ENCODE data around the gene COX11. TPM values are rescaled to one million over a fixed set of nuclear protein-coding genes. Genes with fewer than 3 reads are reported as not detected.
A peak's percentile ranks its signal among the peaks of the same experiment; 100 is the strongest.

The COX11 gene
- total RNA-seq, 1 donor from 2014 or later, result 68.7 TPM

DNA sequence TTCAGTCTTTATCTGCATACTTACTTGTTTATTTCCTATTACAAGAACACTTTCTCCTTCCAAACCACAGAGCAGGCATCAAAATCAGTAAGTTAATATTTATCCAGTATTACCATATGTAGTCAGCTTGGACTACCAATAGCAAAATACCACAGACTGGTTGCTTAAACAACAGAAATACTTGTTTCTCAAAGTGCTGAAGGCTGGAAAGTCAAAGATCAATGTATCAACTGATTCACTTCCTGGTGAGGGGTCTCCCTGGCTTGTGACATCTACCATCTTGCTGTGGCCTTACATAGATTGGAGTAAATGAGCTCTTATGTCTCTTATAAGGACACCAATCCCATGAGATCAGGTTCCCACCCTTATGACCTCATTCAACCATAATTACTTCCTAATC is 2.7 kb upstream of the COX11 start:
- Histone ChIP-seq H3K9me3 (ENCODE audit: low read depth) (no peaks in the 10 kb centered on the region), H4K20me1 (ENCODE audit: low read depth) (no peaks in the 10 kb centered on the region), H3K36me3 (no peaks in the 10 kb centered on the region), H3F3A (ENCODE audit: low read depth) (no peaks in the 10 kb centered on the region), H3K27me3 (no peaks in the 10 kb centered on the region), H3K4me1 (peaks cover 12% of the 10 kb centered on the region), H3K4me2 (no peak overlapping the region), H3K4me3 (no peak overlapping the region), H2AFZ (replicated peaks) (no peak overlapping the region), H3K79me2 (ENCODE audit: low read depth) (peaks cover 95% of the 10 kb centered on the region), H3K27ac (no peak overlapping the region), H3K9ac (no peak overlapping the region)
- H3K4me1 Mint-ChIP-seq, result peaks cover 10% of the 10 kb centered on the region
- H3K27ac Mint-ChIP-seq, result no peak overlapping the region
- H3K4me3 Mint-ChIP-seq, result no peak overlapping the region
- no peaks in the 10 kb centered on the region for H3K27me3 Mint-ChIP-seq (ENCODE audit: insufficient read depth, low read depth)
- H3K9me3 Mint-ChIP-seq, result peaks cover 5% of the 10 kb centered on the region
- H3K36me3 Mint-ChIP-seq, result peaks cover 9% of the 10 kb centered on the region
- no peak for DNase-seq (ENCODE audit: low spot score)
- TF ChIP-seq EZH2 (IDR thresholded peaks at IDR 0.05) (no peak), EZH2phosphoT487 (IDR thresholded peaks at IDR 0.05) (no peak), CTCF (IDR thresholded peaks at IDR 0.05) (no peak)

DNA sequence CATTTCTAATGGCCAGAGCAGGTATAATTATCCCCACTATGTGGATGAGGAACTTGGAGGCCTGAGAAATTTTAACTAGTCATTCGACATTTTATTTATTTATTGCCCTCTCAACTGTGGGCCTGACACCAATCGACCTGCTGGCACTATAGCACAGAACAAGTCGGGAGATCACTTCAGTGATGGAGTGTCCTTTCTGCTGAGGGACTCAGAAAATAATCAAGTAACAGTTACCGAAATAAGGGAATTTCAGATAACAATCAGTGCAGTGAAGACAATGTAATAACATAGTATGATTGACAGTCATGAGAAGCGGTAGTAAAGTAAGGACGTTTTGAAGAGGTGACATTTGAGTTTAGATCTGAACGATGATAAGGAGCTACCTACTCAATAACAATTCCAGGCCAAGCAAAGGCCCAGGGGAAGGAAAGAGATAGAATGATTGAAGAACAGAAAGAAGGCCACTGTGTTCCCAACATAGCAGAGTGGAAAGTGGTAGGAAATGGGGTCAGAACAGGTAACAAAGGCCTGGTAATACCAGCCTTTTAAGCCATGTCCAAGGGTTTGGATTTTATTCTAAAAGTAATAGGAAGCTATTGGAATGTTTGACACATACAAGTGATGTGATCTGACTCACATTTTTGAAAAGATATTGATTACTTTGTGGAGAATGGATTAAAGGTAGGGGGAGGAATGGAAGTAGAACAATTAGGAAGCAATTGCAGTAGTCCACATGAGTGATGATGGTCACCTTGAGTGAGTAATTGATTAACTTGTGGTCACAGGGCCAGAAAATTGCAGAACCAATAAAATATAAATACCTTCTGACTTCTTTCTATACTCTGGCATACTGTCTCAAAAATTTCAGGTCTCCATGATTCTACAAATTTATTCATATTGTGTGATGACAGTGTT is 1.5 kb upstream of the COX11 start:
- H3K4me1 Mint-ChIP-seq, result peaks cover 17% of the 10 kb centered on the region
- Histone ChIP-seq H3K4me2 (peak overlapping the region; percentile 96), H3K9me3 (ENCODE audit: low read depth) (no peaks in the 10 kb centered on the region), H3F3A (ENCODE audit: low read depth) (no peaks in the 10 kb centered on the region), H4K20me1 (ENCODE audit: low read depth) (no peaks in the 10 kb centered on the region), H3K9ac (peak overlapping the region; percentile 83), H3K36me3 (no peaks in the 10 kb centered on the region), H3K27ac (no peak overlapping the region), H3K4me3 (peak overlapping the region; percentile 90), H2AFZ (replicated peaks) (no peak overlapping the region), H3K27me3 (no peaks in the 10 kb centered on the region), H3K4me1 (peaks cover 12% of the 10 kb centered on the region), H3K79me2 (ENCODE audit: low read depth) (peaks cover 96% of the 10 kb centered on the region)
- no peak overlapping the region for H3K27ac Mint-ChIP-seq
- H3K9me3 Mint-ChIP-seq, result peaks cover 5% of the 10 kb centered on the region
- peaks cover 8% of the 10 kb centered on the region for H3K36me3 Mint-ChIP-seq
- H3K4me3 Mint-ChIP-seq, result no peak overlapping the region
- TF ChIP-seq CTCF (IDR thresholded peaks at IDR 0.05), result no peak
- TF ChIP-seq EZH2 (IDR thresholded peaks at IDR 0.05), result no peak
- TF ChIP-seq EZH2phosphoT487 (IDR thresholded peaks at IDR 0.05), result no peak
- H3K27me3 Mint-ChIP-seq (ENCODE audit: insufficient read depth, low read depth), result no peaks in the 10 kb centered on the region
- no peak for DNase-seq (ENCODE audit: low spot score)

- Mint-ChIP-seq H3K36me3 (peaks cover 10% of the 10 kb centered on the region), H3K9me3 (peaks cover 2% of the 10 kb centered on the region), H3K4me3 (no peak overlapping the region), H3K27ac (no peak overlapping the region), H3K4me1 (peaks cover 17% of the 10 kb centered on the region), H3K27me3 (ENCODE audit: insufficient read depth, low read depth) (no peaks in the 10 kb centered on the region)
- DNase-seq (ENCODE audit: low spot score), result no peak
- H3K27ac ChIP-seq, result peak overlapping the region; percentile 34
- TF ChIP-seq CTCF (IDR thresholded peaks at IDR 0.05) (no peak), EZH2phosphoT487 (IDR thresholded peaks at IDR 0.05) (no peak), EZH2 (IDR thresholded peaks at IDR 0.05) (no peak)
- H3K4me3 ChIP-seq, result peak overlapping the region; percentile 90
- H3F3A ChIP-seq (ENCODE audit: low read depth), result no peaks in the 10 kb centered on the region
- H3K4me2 ChIP-seq, result peak overlapping the region; percentile 96
- H2AFZ ChIP-seq (replicated peaks), result peak overlapping the region; percentile 68
- H4K20me1 ChIP-seq (ENCODE audit: low read depth), result no peaks in the 10 kb centered on the region
- H3K27me3 ChIP-seq, result no peaks in the 10 kb centered on the region
- peaks cover 12% of the 10 kb centered on the region for H3K4me1 ChIP-seq
- peak overlapping the region; percentile 83 for H3K9ac ChIP-seq
- no peaks in the 10 kb centered on the region for H3K9me3 ChIP-seq (ENCODE audit: low read depth)
- H3K36me3 ChIP-seq, result peaks cover 6% of the 10 kb centered on the region
- H3K79me2 ChIP-seq (ENCODE audit: low read depth), result peaks cover 91% of the 10 kb centered on the region
Measured at GRCh38 chr17:54968988-54969332, 506 bp upstream of the COX11 start.

All from neural progenitor cell (in vitro differentiated cells).